G401 (cell line): Measurements from ENCODE around the gene PPIP5K1. TPM values are rescaled to one million over a fixed set of nuclear protein-coding genes. Genes with fewer than 3 reads are reported as not detected.
"Not testable (repeated sequence)": the region's sequence is repeated elsewhere in the genome, so short reads cannot be mapped to it uniquely, and the experiment has no call there.

ENCODE experiments used
- DNase-seq: peaks from one replicate; pipeline ENCODE4 v3.0.0-alpha.2; 2015; ENCODE audit warnings: low spot score
- in situ Hi-C: cut with HindIII; loops from 2 replicates; pipeline ENCODE4 v1.10.0; 2016; ENCODE audit warnings: low sequenced_read_pairs, mixed read lengths
- total RNA-seq: library from RNA; depleted of rRNA; stranded (reverse); fragments of >200 nt; shearing (Covaris generic); gene quantifications from 2 replicates; pipeline ENCODE4 v1.2.3, GENCODE V29; 2014

The PPIP5K1 gene
- total RNA-seq, 1 experiment from 2014 or later = 50.3 TPM

DNA sequence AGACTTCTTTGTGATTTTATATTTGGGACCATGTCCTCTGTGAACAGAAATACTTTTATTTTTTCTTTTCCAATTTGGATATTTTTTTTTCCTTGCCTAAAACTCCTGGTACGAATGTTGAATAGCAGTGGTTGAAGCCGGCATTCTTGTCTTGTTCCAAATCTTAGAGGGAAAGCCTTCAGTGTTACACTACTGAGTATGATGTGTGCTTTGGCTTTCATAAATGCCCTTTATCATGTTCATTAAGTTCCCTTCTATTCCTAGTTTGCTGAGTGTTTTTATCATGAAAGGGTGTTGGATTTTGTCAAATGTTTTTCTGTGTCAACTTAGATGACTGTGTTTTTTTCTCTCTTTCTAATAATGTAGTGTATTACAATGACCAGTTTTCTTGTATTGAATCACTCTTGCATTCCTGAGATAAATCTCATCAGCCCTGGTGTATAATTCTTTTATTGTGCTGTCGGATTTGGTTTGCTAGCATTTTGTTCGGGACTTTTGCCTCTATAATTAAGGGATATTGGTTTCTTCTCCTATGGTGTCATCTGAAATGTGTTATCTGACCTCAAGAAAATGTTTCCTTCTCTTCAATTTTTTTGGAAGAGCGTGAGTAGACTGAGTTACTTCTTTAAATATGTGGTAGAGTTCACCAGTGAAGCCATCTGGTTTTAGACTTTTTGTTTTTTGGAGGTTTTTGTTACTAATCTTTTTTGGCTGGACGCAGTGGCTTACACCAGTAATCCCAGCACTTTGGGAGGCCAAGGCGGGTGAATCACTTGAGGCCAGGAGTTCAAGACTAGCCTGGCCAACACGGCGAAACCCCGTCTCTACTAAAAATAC lies 39.3 kb downstream of the PPIP5K1 start:
- in situ Hi-C loops = no loop called here
- no peak for DNase-seq

DNA sequence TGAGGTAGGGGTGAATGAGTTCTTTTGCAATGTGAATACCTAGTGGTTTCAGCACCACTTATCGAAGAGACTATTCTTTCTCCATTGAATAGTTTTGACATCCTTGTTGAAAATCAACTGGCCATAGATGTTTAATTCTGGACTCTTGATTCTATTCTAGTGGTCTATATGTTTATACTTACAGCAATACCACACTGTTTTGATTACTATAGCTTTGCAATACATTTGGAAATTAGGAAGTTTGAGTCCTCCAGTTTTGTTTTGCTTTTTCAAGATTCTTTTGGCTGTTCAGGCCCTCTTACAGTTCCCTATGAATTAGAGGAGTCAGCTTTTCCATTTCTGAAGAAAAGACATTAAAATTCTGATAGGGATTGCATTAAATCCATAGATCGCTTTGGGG lies 42.5 kb downstream of the PPIP5K1 start:
- DNase-seq = no peak
- in situ Hi-C loops = no loop called here

DNA sequence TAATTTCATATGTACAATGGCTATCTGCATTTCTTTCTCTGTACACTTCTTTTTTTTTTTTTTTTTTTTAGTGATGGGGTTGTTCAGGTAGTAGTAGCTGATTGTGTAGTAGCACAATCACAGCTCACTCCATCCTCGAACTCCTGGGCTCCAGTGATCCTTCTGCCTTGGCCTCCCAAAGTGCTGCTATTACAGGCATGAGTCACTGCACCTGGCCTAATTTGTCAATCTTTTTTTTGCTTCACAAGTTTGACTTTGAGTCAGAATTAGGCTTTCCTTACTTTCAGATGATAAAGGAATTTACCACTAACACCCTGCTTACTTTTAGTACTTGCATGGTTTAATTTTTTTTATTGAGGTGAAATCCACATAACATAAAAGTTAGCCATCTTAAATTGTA lies 44.6 kb downstream of the PPIP5K1 start:
- in situ Hi-C loops = no loop called here
- DNase-seq = no peak

DNA sequence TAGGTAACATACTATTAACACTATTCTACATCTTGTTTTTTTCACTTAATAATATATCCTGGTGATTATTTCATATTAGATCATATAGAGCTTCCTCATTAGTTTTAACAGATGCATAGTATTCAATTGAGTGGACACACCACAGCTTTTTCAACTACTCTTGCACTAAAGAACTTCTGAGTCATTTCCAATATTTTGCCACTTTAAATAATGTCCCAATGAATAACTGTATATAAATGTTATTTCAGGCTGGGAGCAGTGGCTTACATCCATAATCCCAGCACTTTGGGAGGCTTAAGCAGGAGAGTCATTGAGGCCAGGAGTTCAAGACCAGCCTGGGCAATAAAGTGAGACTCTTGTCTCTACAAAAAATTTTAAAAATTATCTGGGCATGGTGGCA lies 45.7 kb downstream of the PPIP5K1 start:
- in situ Hi-C loops = no loop called here
- DNase-seq = no peak

DNA sequence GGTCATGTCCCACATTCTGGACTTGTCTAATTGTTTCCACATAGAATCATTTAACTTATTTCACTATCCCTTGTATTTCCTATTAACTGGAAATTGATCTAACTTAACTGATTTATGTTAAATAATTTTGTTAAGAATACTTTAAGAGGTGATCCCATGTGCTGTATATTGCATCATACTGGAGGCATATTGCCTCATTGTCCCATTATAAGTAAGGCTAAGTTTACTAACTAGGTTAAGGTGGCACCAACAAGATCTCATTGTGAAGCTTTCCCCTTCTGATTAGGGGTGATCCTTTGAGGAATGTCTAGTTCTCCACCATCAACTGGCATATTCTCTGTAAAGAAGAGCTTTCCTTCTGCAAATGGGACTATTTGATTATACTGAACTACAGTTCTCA lies 48.2 kb downstream of the PPIP5K1 start:
- no peak for DNase-seq

DNA sequence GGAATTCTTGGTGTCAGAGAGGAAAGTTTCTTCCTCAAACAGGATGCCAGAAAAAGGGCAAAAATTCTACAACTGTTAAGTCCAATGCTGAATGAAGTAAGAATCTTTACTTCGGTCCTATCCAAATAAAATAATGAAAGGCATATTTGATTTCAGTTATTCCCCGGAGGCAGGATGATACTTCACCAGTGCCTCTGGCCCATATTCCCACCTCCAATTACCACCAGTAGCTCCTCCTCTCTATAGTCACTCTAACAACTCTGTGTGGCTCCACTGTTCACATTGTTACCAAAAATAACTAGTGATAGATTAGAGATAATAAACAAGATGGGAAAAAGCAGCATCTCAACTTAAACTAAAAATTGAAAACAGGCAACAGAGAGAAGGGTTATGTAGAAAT lies 51.9 kb downstream of the PPIP5K1 start:
- DNase-seq = no peak
- in situ Hi-C loops = no loop called here

More for the DNA sequence above, 48.2 kb downstream of the PPIP5K1 start:
- in situ Hi-C loops = no loop called here

DNA sequence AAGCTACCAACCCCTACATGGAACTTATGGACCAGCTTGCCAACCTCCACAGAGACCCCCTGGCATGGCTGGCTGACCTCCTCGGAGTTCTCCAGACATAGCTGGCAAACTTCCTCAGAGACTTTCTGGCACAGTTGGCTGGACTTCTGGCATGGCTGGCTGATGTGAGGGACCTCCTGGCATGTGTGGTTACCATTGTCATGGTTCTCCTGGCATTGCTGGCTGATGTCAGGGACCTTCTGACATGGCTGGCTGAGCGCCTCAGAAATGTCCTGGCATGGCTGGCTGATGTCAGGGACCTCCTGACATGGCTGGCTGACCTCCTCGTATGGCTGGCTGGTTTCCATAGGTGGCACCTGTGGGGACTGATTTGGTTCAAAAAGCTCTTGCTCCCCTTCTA lies 55.1 kb downstream of the PPIP5K1 start:
- in situ Hi-C loops = no loop called here
- DNase-seq = no peak

DNA sequence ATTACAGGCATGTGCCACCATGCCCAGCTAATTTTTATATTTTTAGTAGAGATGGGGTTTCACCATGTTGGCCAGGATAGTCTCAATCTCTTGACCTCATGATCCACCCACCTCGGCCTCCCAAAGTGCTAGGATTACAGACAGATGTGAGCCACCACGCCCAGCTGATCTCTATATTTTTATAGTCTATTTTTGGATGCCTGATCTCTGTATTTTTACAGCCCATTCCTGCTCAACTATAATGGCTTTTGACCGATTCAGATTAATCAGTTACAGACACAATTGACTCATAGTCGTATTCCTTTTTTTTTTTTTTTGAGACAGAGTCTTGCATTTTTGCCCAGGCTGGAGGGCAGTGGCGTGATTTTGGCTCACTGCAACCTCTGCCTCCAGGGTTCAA lies 57.2 kb downstream of the PPIP5K1 start:
- DNase-seq, in situ Hi-C loops: not testable (repeated sequence)

DNA sequence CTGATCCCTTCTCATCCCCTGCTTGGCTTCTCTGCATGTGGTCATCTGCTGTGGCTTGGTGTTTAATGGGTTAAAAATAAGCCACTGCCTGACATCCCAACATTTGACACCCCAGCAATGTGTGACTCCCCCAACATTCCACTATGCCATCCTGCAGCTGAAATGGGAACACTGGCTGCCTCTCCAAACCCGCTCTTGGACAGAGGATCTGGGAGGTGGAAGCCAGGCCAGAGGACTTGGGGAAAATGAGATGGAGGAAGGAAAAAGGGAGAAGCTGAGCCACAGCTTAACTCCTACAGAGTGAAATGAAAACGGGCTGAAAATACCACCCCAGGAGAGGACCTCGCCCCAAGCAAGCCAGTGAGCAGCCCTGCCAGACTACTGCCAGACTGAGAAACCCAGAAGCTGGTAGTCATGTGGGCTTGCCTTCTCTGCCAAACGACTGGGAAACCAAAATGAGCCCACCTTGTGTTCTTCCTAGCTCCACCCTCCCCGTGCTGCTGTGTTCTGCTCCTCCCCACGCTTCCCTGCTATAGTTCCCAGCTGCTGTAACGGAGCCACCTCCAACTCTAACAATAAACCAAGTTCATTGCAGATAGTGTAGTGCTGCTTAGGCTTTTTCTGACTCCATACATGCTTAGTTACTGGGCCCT lies 58.9 kb downstream of the PPIP5K1 start:
- in situ Hi-C loops = no loop called here
- peak; percentile 34 for DNase-seq

DNA sequence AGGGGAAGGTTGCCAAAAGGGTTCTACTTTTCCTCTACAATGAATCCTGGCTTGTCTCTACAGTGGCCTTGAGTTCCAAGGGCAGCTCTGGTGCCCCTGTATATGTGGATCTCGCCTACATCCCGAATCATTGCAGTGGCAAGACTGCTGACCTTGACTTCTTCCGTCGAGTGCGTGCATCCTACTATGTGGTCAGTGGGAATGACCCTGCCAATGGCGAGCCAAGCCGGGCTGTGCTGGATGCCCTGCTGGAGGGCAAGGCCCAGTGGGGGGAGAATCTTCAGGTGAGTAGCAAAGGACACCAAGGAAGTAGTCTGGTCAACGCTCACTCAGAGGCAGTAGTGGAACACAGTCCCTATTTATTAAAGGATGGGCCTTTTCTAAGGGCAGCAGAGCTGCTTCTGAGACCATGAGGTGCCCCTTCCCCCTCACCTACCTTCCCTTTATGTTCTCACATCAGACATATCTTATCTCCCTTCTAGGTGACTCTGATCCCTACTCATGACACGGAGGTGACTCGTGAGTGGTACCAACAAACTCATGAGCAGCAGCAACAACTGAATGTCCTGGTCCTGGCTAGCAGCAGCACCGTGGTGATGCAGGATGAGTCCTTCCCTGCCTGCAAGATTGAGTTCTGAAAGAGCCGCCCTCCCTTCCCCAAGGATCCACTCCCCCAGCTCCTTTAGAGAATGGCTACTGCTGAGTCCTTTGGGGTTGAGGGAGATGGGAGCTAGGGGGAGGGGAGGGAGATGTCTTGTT lies 60.2 kb downstream of the PPIP5K1 start:
- no peak for DNase-seq
- in situ Hi-C loops = no loop called here

DNA sequence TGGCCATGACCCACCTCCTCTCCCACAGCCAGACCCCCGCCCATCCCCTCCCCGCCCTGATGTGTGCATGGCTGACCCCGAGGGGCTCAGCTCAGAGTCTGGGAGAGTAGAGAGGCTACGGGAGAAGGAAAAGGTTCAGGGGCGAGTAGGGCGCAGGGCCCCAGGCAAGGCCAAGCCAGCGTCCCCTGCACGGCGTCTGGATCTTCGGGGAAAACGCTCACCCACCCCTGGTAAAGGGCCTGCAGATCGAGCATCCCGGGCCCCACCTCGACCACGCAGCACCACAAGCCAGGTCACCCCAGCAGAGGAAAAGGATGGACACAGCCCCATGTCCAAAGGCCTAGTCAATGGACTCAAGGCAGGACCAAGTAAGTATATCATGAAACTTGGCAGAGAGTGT lies 60.9 kb downstream of the PPIP5K1 start:
- in situ Hi-C loops = no loop called here

DNA sequence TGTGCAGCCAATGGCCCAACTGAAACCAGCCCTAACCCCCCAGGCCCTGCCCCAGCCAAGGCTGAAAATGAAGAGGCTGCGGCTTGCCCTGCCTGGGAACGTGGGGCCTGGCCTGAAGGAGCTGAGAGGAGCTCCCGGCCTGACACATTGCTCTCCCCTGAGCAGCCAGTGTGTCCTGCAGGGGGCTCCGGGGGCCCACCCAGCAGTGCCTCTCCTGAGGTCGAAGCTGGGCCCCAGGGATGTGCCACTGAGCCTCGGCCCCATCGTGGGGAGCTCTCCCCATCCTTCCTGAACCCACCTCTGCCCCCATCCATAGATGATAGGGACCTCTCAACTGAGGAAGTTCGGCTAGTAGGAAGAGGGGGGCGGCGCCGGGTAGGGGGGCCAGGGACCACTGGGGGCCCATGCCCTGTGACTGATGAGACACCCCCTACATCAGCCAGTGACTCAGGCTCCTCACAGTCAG lies 61.4 kb downstream of the PPIP5K1 start:
- in situ Hi-C loops = no loop called here
- DNase-seq = no peak

More for the DNA sequence above, 60.9 kb downstream of the PPIP5K1 start:
- DNase-seq = no peak

DNA sequence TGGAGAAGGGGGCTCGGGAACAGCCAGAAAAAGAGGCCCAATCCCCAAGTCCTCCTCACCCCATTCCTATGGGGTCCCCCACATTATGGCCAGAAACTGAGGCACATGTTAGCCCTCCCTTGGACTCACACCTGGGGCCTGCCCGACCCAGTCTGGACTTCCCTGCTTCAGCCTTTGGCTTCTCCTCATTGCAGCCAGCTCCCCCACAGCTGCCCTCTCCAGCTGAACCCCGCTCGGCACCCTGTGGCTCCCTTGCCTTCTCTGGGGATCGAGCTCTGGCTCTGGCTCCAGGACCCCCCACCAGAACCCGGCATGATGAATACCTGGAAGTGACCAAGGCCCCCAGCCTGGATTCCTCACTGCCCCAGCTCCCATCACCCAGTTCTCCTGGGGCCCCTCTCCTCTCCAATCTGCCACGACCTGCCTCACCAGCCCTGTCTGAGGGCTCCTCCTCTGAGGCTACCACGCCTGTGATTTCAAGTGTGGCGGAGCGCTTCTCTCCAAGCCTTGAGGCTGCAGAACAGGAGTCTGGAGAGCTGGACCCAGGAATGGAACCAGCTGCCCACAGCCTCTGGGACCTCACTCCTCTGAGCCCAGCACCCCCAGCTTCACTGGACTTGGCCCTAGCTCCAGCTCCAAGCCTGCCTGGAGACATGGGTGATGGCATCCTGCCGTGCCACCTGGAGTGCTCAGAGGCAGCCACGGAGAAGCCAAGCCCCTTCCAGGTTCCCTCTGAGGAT lies 62.0 kb downstream of the PPIP5K1 start:
- in situ Hi-C loops = no loop called here
- no peak for DNase-seq

DNA sequence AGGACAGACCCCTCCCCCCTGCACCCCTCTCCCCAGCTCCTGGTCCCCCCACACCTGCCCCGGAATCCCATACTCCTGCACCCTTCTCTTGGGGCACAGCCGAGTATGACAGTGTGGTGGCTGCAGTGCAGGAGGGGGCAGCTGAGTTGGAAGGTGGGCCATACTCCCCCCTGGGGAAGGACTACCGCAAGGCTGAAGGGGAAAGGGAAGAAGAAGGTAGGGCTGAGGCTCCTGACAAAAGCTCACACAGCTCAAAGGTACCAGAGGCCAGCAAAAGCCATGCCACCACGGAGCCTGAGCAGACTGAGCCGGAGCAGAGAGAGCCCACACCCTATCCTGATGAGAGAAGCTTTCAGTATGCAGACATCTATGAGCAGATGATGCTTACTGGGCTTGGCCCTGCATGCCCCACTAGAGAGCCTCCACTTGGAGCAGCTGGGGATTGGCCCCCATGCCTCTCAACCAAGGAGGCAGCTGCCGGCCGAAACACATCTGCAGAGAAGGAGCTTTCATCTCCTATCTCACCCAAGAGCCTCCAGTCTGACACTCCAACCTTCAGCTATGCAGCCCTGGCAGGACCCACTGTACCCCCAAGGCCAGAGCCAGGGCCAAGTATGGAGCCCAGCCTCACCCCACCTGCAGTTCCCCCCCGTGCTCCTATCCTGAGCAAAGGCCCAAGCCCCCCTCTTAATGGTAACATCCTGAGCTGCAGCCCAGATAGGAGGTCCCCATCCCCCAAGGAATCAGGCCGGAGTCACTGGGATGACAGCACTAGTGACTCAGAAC lies 62.8 kb downstream of the PPIP5K1 start:
- DNase-seq = no peak
- in situ Hi-C loops = no loop called here

DNA sequence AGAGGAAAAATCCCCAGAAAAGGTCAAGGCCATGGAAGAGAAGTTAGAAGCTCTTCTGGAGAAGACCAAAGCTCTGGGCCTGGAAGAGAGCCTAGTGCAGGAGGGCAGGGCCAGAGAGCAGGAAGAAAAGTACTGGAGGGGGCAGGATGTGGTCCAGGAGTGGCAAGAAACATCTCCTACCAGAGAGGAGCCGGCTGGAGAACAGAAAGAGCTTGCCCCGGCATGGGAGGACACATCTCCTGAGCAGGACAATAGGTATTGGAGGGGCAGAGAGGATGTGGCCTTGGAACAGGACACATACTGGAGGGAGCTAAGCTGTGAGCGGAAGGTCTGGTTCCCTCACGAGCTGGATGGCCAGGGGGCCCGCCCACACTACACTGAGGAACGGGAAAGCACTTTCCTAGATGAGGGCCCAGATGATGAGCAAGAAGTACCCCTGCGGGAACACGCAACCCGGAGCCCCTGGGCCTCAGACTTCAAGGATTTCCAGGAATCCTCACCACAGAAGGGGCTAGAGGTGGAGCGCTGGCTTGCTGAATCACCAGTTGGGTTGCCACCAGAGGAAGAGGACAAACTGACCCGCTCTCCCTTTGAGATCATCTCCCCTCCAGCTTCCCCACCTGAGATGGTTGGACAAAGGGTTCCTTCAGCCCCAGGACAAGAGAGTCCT lies 63.6 kb downstream of the PPIP5K1 start:
- DNase-seq = no peak
- in situ Hi-C loops = no loop called here

DNA sequence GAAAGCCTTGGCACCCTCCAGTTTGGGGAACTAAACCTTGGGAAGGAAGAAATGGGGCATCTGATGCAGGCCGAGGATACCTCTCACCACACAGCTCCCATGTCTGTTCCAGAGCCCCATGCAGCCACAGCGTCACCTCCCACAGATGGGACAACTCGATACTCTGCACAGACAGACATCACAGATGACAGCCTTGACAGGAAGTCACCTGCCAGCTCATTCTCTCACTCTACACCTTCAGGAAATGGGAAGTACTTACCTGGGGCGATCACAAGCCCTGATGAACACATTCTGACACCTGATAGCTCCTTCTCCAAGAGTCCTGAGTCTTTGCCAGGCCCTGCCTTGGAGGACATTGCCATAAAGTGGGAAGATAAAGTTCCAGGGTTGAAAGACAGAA lies 64.9 kb downstream of the PPIP5K1 start:
- no peak for DNase-seq
- in situ Hi-C loops = no loop called here

DNA sequence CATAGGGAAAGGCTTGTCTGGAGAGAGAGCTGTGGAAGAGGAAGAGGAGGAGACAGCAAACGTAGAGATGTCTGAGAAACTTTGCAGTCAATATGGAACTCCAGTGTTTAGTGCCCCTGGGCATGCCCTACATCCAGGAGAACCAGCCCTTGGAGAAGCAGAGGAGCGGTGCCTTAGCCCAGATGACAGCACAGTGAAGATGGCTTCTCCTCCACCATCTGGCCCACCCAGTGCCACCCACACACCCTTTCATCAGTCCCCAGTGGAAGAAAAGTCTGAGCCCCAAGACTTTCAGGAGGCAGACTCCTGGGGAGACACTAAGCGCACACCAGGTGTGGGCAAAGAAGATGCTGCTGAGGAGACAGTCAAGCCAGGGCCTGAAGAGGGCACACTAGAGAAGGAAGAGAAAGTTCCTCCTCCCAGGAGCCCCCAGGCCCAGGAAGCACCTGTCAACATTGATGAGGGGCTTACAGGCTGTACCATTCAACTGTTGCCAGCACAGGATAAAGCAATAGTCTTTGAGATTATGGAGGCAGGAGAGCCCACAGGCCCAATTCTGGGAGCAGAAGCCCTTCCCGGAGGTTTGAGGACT lies 65.7 kb downstream of the PPIP5K1 start:
- in situ Hi-C loops = no loop called here
- DNase-seq = no peak

DNA sequence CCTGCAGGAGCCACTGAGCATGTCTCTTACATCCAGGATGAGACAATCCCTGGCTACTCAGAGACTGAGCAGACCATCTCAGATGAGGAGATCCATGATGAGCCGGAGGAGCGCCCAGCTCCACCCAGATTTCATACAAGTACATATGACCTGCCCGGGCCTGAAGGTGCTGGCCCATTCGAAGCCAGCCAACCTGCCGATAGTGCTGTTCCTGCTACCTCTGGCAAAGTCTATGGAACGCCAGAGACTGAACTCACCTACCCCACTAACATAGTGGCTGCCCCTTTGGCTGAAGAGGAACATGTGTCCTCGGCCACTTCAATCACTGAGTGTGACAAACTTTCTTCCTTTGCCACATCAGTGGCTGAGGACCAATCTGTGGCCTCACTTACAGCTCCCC lies 66.4 kb downstream of the PPIP5K1 start:
- in situ Hi-C loops = no loop called here
- no peak for DNase-seq
